Fibroblast of lung (primary cell): ENCODE data around the gene OSMR. TPM values are rescaled to one million over a fixed set of nuclear protein-coding genes. Genes with fewer than 3 reads are reported as not detected.

ENCODE experiments used
- DNase-seq, 2 donors: peaks; one replicate each; pipeline versions ENCODE4 v3.0.0 to v3.0.0-alpha.2; 2010; ENCODE audit warnings: low read depth in 2 of 2
- H2AFZ ChIP-seq: 2 replicates; pipeline ENCODE4 v1.5.1; 2012; ENCODE audit warnings: low read length, control low read depth, inconsistent platforms
- H3K27ac ChIP-seq: 2 replicates; pipeline ENCODE4 v1.5.1; 2011; ENCODE audit warnings: low read length, control low read depth; ENCODE audit not compliant: insufficient read depth
- H3K27me3 ChIP-seq: 2 replicates; pipeline ENCODE4 v1.5.1; 2011; ENCODE audit warnings: mild to moderate bottlenecking, low read length; ENCODE audit not compliant: control insufficient read depth, insufficient read depth
- H3K36me3 ChIP-seq: 2 replicates; pipeline ENCODE4 v1.5.1; 2011; ENCODE audit warnings: low read length; ENCODE audit not compliant: control insufficient read depth, insufficient read depth
- H3K4me1 ChIP-seq: 2 replicates; pipeline ENCODE4 v1.5.1; 2011; ENCODE audit warnings: low read length; ENCODE audit not compliant: control insufficient read depth, insufficient read depth; ENCODE audit errors: extremely low read depth
- H3K4me2 ChIP-seq: 2 replicates; pipeline ENCODE4 v1.5.1; 2011; ENCODE audit warnings: low read length, control low read depth; ENCODE audit not compliant: insufficient read depth; ENCODE audit errors: extremely low read depth
- H3K4me3 ChIP-seq, 4 experiments: fragments of 200-600 bp in 1 of 4; sonication (generic) in 1 of 4; replicated peaks in 1 of 4; 2 replicates each; pipeline ENCODE4 v1.5.1; 2011 to 2016; ENCODE audit warnings: low read length in 4 of 4, low read depth in 3 of 4, mild to moderate bottlenecking in 3 of 4, control low read depth in 2 of 4, inconsistent platforms in 1 of 4, mixed read lengths in 1 of 4; ENCODE audit not compliant: insufficient read depth in 1 of 4; ENCODE audit errors: control extremely low read depth in 1 of 4
- H3K79me2 ChIP-seq: 2 replicates; pipeline ENCODE4 v1.5.1; 2012; ENCODE audit warnings: mild to moderate bottlenecking, low read length, inconsistent platforms; ENCODE audit not compliant: control insufficient read depth, insufficient read depth
- H3K9ac ChIP-seq: 2 replicates; pipeline ENCODE4 v1.5.1; 2011; ENCODE audit warnings: mild to moderate bottlenecking, low read length, control low read depth; ENCODE audit not compliant: insufficient read depth
- H3K9me3 ChIP-seq: 2 replicates; pipeline ENCODE4 v1.5.1; 2012; ENCODE audit warnings: low read depth, low read length; ENCODE audit not compliant: control insufficient read depth, insufficient read depth
- H4K20me1 ChIP-seq: 2 replicates; pipeline ENCODE4 v1.5.1; 2011; ENCODE audit warnings: low read length; ENCODE audit not compliant: control insufficient read depth, insufficient read depth; ENCODE audit errors: extremely low read depth
- EZH2 ChIP-seq: IDR thresholded peaks from 2 replicates; pipeline ENCODE4 v1.5.1; 2012; ENCODE audit warnings: low read length, control low read depth, mild to moderate bottlenecking; ENCODE audit errors: missing control alignments
- polyA plus RNA-seq, 2 donors: library from polyadenylated mRNA; depleted of rRNA in 1 of 2; stranded (reverse) in 1 of 2; unstranded in 1 of 2; fragments of >200 nt; gene quantifications; 2 replicates each; pipeline ENCODE4 v1.2.1, GENCODE V29; 2011 to 2012; ENCODE audit warnings: missing spikeins in 1 of 2
- total RNA-seq: library from RNA; depleted of rRNA; stranded (reverse); fragments of >200 nt; gene quantifications from 2 replicates; pipeline ENCODE4 v1.2.1, GENCODE V29; 2014
- TF ChIP-seq, protein P1 (sequence below), 2 donors: IDR thresholded peaks in 1 of 2; conservative IDR thresholded peaks in 1 of 2; 1 replicate in 1 of 2; 2 replicates in 1 of 2; pipeline ENCODE4 v1.5.1; 2011 to 2012; ENCODE audit warnings: low read length in 2 of 2, control low read depth in 1 of 2, inconsistent platforms in 1 of 2, low read depth in 1 of 2, mild to moderate bottlenecking in 1 of 2

Gene OSMR
- total and polyA plus RNA-seq, 2 donors (not counting 1 experiment from before 2014, with no cell fraction given): 102 to 189 TPM

DNA sequence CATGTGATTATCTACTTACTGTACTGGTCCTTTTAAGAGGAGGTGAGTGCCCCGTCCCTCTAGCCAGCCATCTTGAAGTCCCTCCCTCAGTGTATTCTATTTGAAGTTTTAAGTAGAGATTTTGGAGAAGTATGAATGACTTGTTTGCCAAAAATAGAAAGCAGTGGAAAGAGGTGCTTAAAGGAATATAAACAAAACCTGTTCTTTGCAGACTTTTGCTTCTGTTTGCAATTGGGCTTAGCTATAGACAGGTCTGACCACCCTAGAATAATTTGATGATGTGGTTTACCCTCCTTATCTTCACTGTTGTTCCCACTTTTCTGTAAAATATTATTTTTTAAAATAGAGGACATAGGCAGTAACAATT, 21.2 kb downstream of the OSMR start:
- Histone ChIP-seq H2AFZ (no peak overlapping the region), H3K4me3 (no peak overlapping the region), H3K9me3 (no peaks in the 10 kb centered on the region), H3K36me3 (no peaks in the 10 kb centered on the region), H3K27ac (no peak overlapping the region), H3K4me2 (no peak overlapping the region), H3K9ac (no peak overlapping the region), H4K20me1 (peaks cover 8% of the 10 kb centered on the region), H3K4me1 (peaks cover 14% of the 10 kb centered on the region), H3K79me2 (peaks cover 62% of the 10 kb centered on the region), H3K27me3 (no peaks in the 10 kb centered on the region)
- TF ChIP-seq, protein P1, sequence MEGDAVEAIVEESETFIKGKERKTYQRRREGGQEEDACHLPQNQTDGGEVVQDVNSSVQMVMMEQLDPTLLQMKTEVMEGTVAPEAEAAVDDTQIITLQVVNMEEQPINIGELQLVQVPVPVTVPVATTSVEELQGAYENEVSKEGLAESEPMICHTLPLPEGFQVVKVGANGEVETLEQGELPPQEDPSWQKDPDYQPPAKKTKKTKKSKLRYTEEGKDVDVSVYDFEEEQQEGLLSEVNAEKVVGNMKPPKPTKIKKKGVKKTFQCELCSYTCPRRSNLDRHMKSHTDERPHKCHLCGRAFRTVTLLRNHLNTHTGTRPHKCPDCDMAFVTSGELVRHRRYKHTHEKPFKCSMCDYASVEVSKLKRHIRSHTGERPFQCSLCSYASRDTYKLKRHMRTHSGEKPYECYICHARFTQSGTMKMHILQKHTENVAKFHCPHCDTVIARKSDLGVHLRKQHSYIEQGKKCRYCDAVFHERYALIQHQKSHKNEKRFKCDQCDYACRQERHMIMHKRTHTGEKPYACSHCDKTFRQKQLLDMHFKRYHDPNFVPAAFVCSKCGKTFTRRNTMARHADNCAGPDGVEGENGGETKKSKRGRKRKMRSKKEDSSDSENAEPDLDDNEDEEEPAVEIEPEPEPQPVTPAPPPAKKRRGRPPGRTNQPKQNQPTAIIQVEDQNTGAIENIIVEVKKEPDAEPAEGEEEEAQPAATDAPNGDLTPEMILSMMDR (conservative IDR thresholded peaks at IDR 0.05 in 1 of 2, IDR thresholded peaks at IDR 0.05 in 1 of 2; ENCODE audit: low read depth in 1 of 2, low read length in 2 of 2): no peak
- TF ChIP-seq EZH2: no peak
- DNase-seq: no peak

DNA sequence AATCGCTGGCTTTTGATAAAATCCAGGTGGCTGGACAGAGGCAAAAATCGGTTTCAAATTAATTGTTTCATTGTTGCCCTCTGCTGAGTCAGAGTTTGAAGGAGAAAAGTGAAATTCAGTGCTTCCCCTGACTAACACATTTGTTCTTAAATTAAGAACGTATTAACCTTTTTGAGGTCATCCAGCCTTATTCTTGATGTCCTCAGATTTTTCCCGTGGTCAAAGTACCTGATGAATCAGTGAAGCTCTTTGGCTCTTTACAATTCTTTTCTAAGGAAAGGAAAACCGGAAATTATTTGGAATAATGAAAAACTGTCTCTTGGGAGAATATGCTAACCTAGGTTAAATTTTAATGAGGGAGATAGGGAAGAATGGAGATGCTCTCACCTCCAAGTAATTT, 21.6 kb downstream of the OSMR start:
- no peaks in the 10 kb centered on the region for H3K27me3 ChIP-seq
- no peak overlapping the region for H3K27ac ChIP-seq
- no peak overlapping the region for H2AFZ ChIP-seq
- H3K79me2 ChIP-seq: peaks cover 62% of the 10 kb centered on the region
- no peaks in the 10 kb centered on the region for H3K36me3 ChIP-seq
- TF ChIP-seq, protein P1 (conservative IDR thresholded peaks at IDR 0.05 in 1 of 2, IDR thresholded peaks at IDR 0.05 in 1 of 2; ENCODE audit: low read depth in 1 of 2, low read length in 2 of 2): no peak
- TF ChIP-seq EZH2: no peak
- no peaks in the 10 kb centered on the region for H3K9me3 ChIP-seq
- H3K4me3 ChIP-seq: no peak overlapping the region
- H3K9ac ChIP-seq: no peak overlapping the region
- peaks cover 8% of the 10 kb centered on the region for H4K20me1 ChIP-seq
- peaks cover 14% of the 10 kb centered on the region for H3K4me1 ChIP-seq
- DNase-seq: peak in 1 of 2 donors; percentile 50
- H3K4me2 ChIP-seq: no peak overlapping the region

GRCh38 chr5:38870595-38870994, 24.8 kb downstream of the OSMR start:
- H3K4me2 ChIP-seq: no peak overlapping the region
- peaks cover 61% of the 10 kb centered on the region for H3K79me2 ChIP-seq
- H3K27ac ChIP-seq: no peak overlapping the region

More at GRCh38 chr5:38870595-38870994, 24.8 kb downstream of the OSMR start:
- Histone ChIP-seq H3K4me1 (peaks cover 19% of the 10 kb centered on the region), H2AFZ (no peak overlapping the region), H4K20me1 (peaks cover 10% of the 10 kb centered on the region), H3K4me3 (no peak overlapping the region), H3K27me3 (no peaks in the 10 kb centered on the region), H3K9ac (no peak overlapping the region), H3K9me3 (no peaks in the 10 kb centered on the region), H3K36me3 (peaks cover 4% of the 10 kb centered on the region)
- DNase-seq: no peak
- TF ChIP-seq EZH2: no peak
- TF ChIP-seq, protein P1 (conservative IDR thresholded peaks at IDR 0.05 in 1 of 2, IDR thresholded peaks at IDR 0.05 in 1 of 2; ENCODE audit: low read depth in 1 of 2, low read length in 2 of 2): no peak
